GM19324 (cell line): Measurements from ENCODE around the gene MUC20.
"Not testable (repeated sequence)": the region's sequence is repeated elsewhere in the genome, so short reads cannot be mapped to it uniquely, and the experiment has no call there.

ENCODE experiments used
- ATAC-seq: cut with Tn5 transposase; IDR thresholded peaks from one replicate; pipeline ENCODE4 v1.9.1; 2021; ENCODE audit warnings: mild to moderate bottlenecking, moderate library complexity; ENCODE audit not compliant: unreplicated experiment, low FRiP score

MUC20 gene

GRCh38 chr3:195728789-195729188 is 8.0 kb downstream of the MUC20 start:
- not testable (repeated sequence) for ATAC-seq

- no peak for ATAC-seq
Measured at GRCh38 chr3:195729476-195730251, 8.9 kb downstream of the MUC20 start.

GRCh38 chr3:195731356-195731905 is 10.7 kb downstream of the MUC20 start:
- no peak for ATAC-seq

GRCh38 chr3:195732940-195733339 is 12.2 kb downstream of the MUC20 start:
- no peak for ATAC-seq

GRCh38 chr3:195735036-195735695 is 14.4 kb downstream of the MUC20 start:
- ATAC-seq = no peak

- ATAC-seq = no peak
Measured at GRCh38 chr3:195736866-195737490, 16.2 kb downstream of the MUC20 start.

- ATAC-seq = not testable (repeated sequence)
Measured at GRCh38 chr3:195737782-195738181, 17.0 kb downstream of the MUC20 start.

- ATAC-seq = no peak
Measured at GRCh38 chr3:195738274-195739044, 17.7 kb downstream of the MUC20 start.

- ATAC-seq = no peak
Measured at GRCh38 chr3:195739561-195740111, 18.9 kb downstream of the MUC20 start.

- no peak for ATAC-seq
Measured at GRCh38 chr3:195744437-195744836, 23.7 kb downstream of the MUC20 start.

- no peak for ATAC-seq
Measured at GRCh38 chr3:195746346-195746745, 25.6 kb downstream of the MUC20 start.

- ATAC-seq = no peak
Measured at GRCh38 chr3:195746751-195747150, 26.0 kb downstream of the MUC20 start.

- no peak for ATAC-seq
Measured at GRCh38 chr3:195748661-195749060, 27.9 kb downstream of the MUC20 start.

GRCh38 chr3:195749101-195749500 is 28.3 kb downstream of the MUC20 start:
- ATAC-seq = not testable (repeated sequence)

- no peak for ATAC-seq
Measured at GRCh38 chr3:195750797-195751520, 30.2 kb downstream of the MUC20 start.

- ATAC-seq = no peak
Measured at GRCh38 chr3:195751560-195751959, 30.8 kb downstream of the MUC20 start.

GRCh38 chr3:195752066-195752465 is 31.3 kb downstream of the MUC20 start:
- ATAC-seq = no peak

GRCh38 chr3:195752546-195753331 is 32.0 kb downstream of the MUC20 start:
- no peak for ATAC-seq

- no peak for ATAC-seq
Measured at GRCh38 chr3:195753581-195753980, 32.8 kb downstream of the MUC20 start.
